CD4-positive, CD25-positive, alpha-beta regulatory T cell (primary cell): Measurements from ENCODE around the gene KSR2. TPM values are rescaled to one million over a fixed set of nuclear protein-coding genes. Genes with fewer than 3 reads are reported as not detected.
"Not testable (repeated sequence)": the region's sequence is repeated elsewhere in the genome, so short reads cannot be mapped to it uniquely, and the experiment has no call there.

Source experiments
- ATAC-seq, 2 donors: fragments of 150-1000 bp; cut with Tn5 transposase; one replicate each; pipeline ENCODE4 v1.10.0; 2021; ENCODE audit warnings: low read depth in 2 of 2, moderate number of reproducible peaks in 2 of 2, moderate library complexity in 1 of 2
- DNase-seq, 3 donors: peaks; one replicate each; pipeline versions ENCODE4 v3.0.0 to v3.0.0-alpha.2; 2012 to 2022; ENCODE audit warnings: mixed read lengths in 1 of 3
- H3K27ac ChIP-seq: one replicate; pipeline ENCODE4 v1.7.0; 2013; ENCODE audit warnings: mild to moderate bottlenecking, low read length; ENCODE audit not compliant: insufficient read depth, poor library complexity, severe bottlenecking
- H3K27me3 ChIP-seq: one replicate; pipeline ENCODE4 v1.7.0; 2013; ENCODE audit warnings: low read length; ENCODE audit not compliant: control insufficient read depth, insufficient read depth
- H3K36me3 ChIP-seq: one replicate; pipeline ENCODE4 v1.7.0; 2013; ENCODE audit warnings: mild to moderate bottlenecking, low read length, moderate library complexity; ENCODE audit not compliant: control insufficient read depth, insufficient read depth
- H3K4me1 ChIP-seq: 2 replicates; pipeline ENCODE4 v1.7.0; 2013; ENCODE audit warnings: mild to moderate bottlenecking, low read length; ENCODE audit not compliant: insufficient read depth, control insufficient read depth, poor library complexity, severe bottlenecking
- H3K4me3 ChIP-seq: one replicate; pipeline ENCODE4 v1.7.0; 2013; ENCODE audit warnings: low read depth, mild to moderate bottlenecking, low read length, moderate library complexity
- H3K9me3 ChIP-seq, 2 experiments: 1 replicate in 1 of 2; 2 replicates in 1 of 2; pipeline ENCODE4 v1.7.0; 2013; ENCODE audit warnings: low read length in 2 of 2, mild to moderate bottlenecking in 1 of 2, moderate library complexity in 1 of 2; ENCODE audit not compliant: control insufficient read depth in 2 of 2
- H3K27ac Mint-ChIP-seq, 3 donors: one replicate each; pipeline ENCODE4 v1.8.0; 2020 to 2022; ENCODE audit warnings: mild to moderate bottlenecking in 3 of 3, mixed read lengths in 3 of 3, moderate library complexity in 2 of 3
- H3K27me3 Mint-ChIP-seq: one replicate; pipeline ENCODE4 v1.8.0; 2022; ENCODE audit warnings: mild to moderate bottlenecking, mixed read lengths
- H3K36me3 Mint-ChIP-seq: one replicate; pipeline ENCODE4 v1.8.0; 2020; ENCODE audit warnings: mixed read lengths
- H3K4me1 Mint-ChIP-seq, 4 donors: one replicate each; pipeline ENCODE4 v1.8.0; 2020 to 2022; ENCODE audit warnings: mixed read lengths in 4 of 4, mild to moderate bottlenecking in 1 of 4
- H3K4me3 Mint-ChIP-seq, 4 donors: one replicate each; pipeline ENCODE4 v1.8.0; 2020 to 2022; ENCODE audit warnings: mild to moderate bottlenecking in 4 of 4, mixed read lengths in 4 of 4, moderate library complexity in 3 of 4
- H3K9me3 Mint-ChIP-seq, 7 donors: one replicate each; pipeline ENCODE4 v1.8.0; 2020 to 2022; ENCODE audit warnings: mixed read lengths in 7 of 7, mild to moderate bottlenecking in 3 of 7, moderate library complexity in 2 of 7
- polyA plus RNA-seq, 4 donors: library from polyadenylated mRNA; unstranded; fragments of 300-500 nt; fragmentation: Illumina TruSeq; gene quantifications; one replicate each; pipeline ENCODE4 v1.2.3, GENCODE V29; 2021
- total RNA-seq: library from RNA; stranded (reverse); gene quantifications from one replicate; pipeline ENCODE4 v1.2.3, GENCODE V29; 2022

KSR2 gene
- total and polyA plus RNA-seq, 5 donors from 2014 or later, result 0.20 TPM; not detected in 4

- ATAC-seq, result no peak
- no peaks in the 10 kb centered on the region for H3K36me3 Mint-ChIP-seq
- peaks cover 0 to 4% (median 0%) of the 10 kb centered on the region in 7 donors for H3K9me3 Mint-ChIP-seq
Observed at GRCh38 chr12:117742721-117743120, 226.1 kb downstream of the KSR2 start.

GRCh38 chr12:117738233-117738632 lies 230.6 kb downstream of the KSR2 start:
- Mint-ChIP-seq H3K36me3 (no peaks in the 10 kb centered on the region), H3K27ac (no peak overlapping the region), H3K4me1 (no peaks in the 10 kb centered on the region), H3K27me3 (no peaks in the 10 kb centered on the region), H3K4me3 (no peak overlapping the region), H3K9me3 (peaks cover 0 to 3% (median 0%) of the 10 kb centered on the region in 7 donors)
- H3K27me3 ChIP-seq, result no peaks in the 10 kb centered on the region
- H3K27ac ChIP-seq, result no peak overlapping the region
- ATAC-seq (no peak), DNase-seq (no peak)
- no peaks in the 10 kb centered on the region for H3K9me3 ChIP-seq
- H3K4me3 ChIP-seq, result no peak overlapping the region
- H3K4me1 ChIP-seq, result no peaks in the 10 kb centered on the region
- H3K36me3 ChIP-seq, result no peaks in the 10 kb centered on the region

More at GRCh38 chr12:117742721-117743120, 226.1 kb downstream of the KSR2 start:
- no peaks in the 10 kb centered on the region for H3K36me3 ChIP-seq
- H3K4me3 ChIP-seq, result no peak overlapping the region
- H3K27me3 ChIP-seq, result no peaks in the 10 kb centered on the region
- Mint-ChIP-seq H3K27ac (no peak overlapping the region), H3K4me1 (no peaks in the 10 kb centered on the region), H3K4me3 (no peak overlapping the region), H3K27me3 (no peaks in the 10 kb centered on the region)
- no peaks in the 10 kb centered on the region for H3K9me3 ChIP-seq
- no peak for DNase-seq
- no peaks in the 10 kb centered on the region for H3K4me1 ChIP-seq
- no peak overlapping the region for H3K27ac ChIP-seq

GRCh38 chr12:117733549-117733805 lies 235.3 kb downstream of the KSR2 start:
- Histone ChIP-seq H3K4me3 (no peak overlapping the region), H3K4me1 (no peaks in the 10 kb centered on the region), H3K36me3 (no peaks in the 10 kb centered on the region), H3K27me3 (no peaks in the 10 kb centered on the region), H3K9me3 (no peaks in the 10 kb centered on the region), H3K27ac (no peak overlapping the region)
- DNase-seq (no peak), ATAC-seq (no peak)
- H3K4me1 Mint-ChIP-seq, result no peaks in the 10 kb centered on the region
- no peak overlapping the region for H3K27ac Mint-ChIP-seq
- H3K4me3 Mint-ChIP-seq, result no peak overlapping the region
- peaks cover 0 to 5% (median 0%) of the 10 kb centered on the region in 7 donors for H3K9me3 Mint-ChIP-seq
- no peaks in the 10 kb centered on the region for H3K36me3 Mint-ChIP-seq
- H3K27me3 Mint-ChIP-seq, result no peaks in the 10 kb centered on the region

GRCh38 chr12:117732761-117733548 lies 235.8 kb downstream of the KSR2 start:
- H3K36me3 ChIP-seq, result no peaks in the 10 kb centered on the region
- DNase-seq (no peak), ATAC-seq (no peak)
- Mint-ChIP-seq H3K36me3 (no peaks in the 10 kb centered on the region), H3K9me3 (peaks cover 0 to 5% (median 0%) of the 10 kb centered on the region in 7 donors), H3K27ac (no peak overlapping the region), H3K4me3 (no peak overlapping the region), H3K4me1 (no peaks in the 10 kb centered on the region), H3K27me3 (no peaks in the 10 kb centered on the region)
- no peaks in the 10 kb centered on the region for H3K27me3 ChIP-seq
- H3K4me1 ChIP-seq, result no peaks in the 10 kb centered on the region
- no peaks in the 10 kb centered on the region for H3K9me3 ChIP-seq
- H3K27ac ChIP-seq, result no peak overlapping the region
- no peak overlapping the region for H3K4me3 ChIP-seq

GRCh38 chr12:117731131-117731530 lies 237.7 kb downstream of the KSR2 start:
- H3K4me3 ChIP-seq, H3K4me3 Mint-ChIP-seq, H3K4me1 Mint-ChIP-seq, H3K4me1 ChIP-seq, H3K9me3 ChIP-seq, H3K27ac Mint-ChIP-seq, DNase-seq, H3K36me3 Mint-ChIP-seq, ATAC-seq, H3K27me3 Mint-ChIP-seq, H3K27ac ChIP-seq, H3K27me3 ChIP-seq, H3K36me3 ChIP-seq, H3K9me3 Mint-ChIP-seq: not testable (repeated sequence)

GRCh38 chr12:117727301-117727700 lies 241.5 kb downstream of the KSR2 start:
- no peak overlapping the region for H3K27ac Mint-ChIP-seq
- peaks cover 0 to 2% (median 0%) of the 10 kb centered on the region in 7 donors for H3K9me3 Mint-ChIP-seq
- no peak for ATAC-seq

GRCh38 chr12:117724543-117724942 lies 244.2 kb downstream of the KSR2 start:
- Mint-ChIP-seq H3K36me3 (no peaks in the 10 kb centered on the region), H3K4me3 (no peak overlapping the region), H3K27ac (peak overlapping the region in 1 of 3 donors; percentile 43), H3K4me1 (no peaks in the 10 kb centered on the region), H3K9me3 (peaks cover 0 to 2% (median 0%) of the 10 kb centered on the region in 7 donors), H3K27me3 (no peaks in the 10 kb centered on the region)
- no peak overlapping the region for H3K27ac ChIP-seq
- H3K4me1 ChIP-seq, result no peaks in the 10 kb centered on the region
- DNase-seq (no peak), ATAC-seq (no peak)
- H3K36me3 ChIP-seq, result no peaks in the 10 kb centered on the region
- no peaks in the 10 kb centered on the region for H3K27me3 ChIP-seq
- no peak overlapping the region for H3K4me3 ChIP-seq
- no peaks in the 10 kb centered on the region for H3K9me3 ChIP-seq

More at GRCh38 chr12:117727301-117727700, 241.5 kb downstream of the KSR2 start:
- Mint-ChIP-seq H3K36me3 (no peaks in the 10 kb centered on the region), H3K4me1 (no peaks in the 10 kb centered on the region), H3K27me3 (no peaks in the 10 kb centered on the region), H3K4me3 (no peak overlapping the region)
- Histone ChIP-seq H3K27me3 (no peaks in the 10 kb centered on the region), H3K36me3 (no peaks in the 10 kb centered on the region), H3K4me1 (no peaks in the 10 kb centered on the region), H3K9me3 (no peaks in the 10 kb centered on the region), H3K4me3 (no peak overlapping the region), H3K27ac (no peak overlapping the region)
- DNase-seq, result no peak

GRCh38 chr12:117718559-117718958 lies 250.2 kb downstream of the KSR2 start:
- H3K4me1 Mint-ChIP-seq, result no peaks in the 10 kb centered on the region
- no peak overlapping the region for H3K4me3 Mint-ChIP-seq
- no peak overlapping the region for H3K27ac Mint-ChIP-seq
- H3K9me3 ChIP-seq, result no peaks in the 10 kb centered on the region
- H3K36me3 ChIP-seq, result no peaks in the 10 kb centered on the region
- H3K27me3 ChIP-seq, result no peaks in the 10 kb centered on the region
- H3K9me3 Mint-ChIP-seq, result peaks cover 0 to 5% (median 0%) of the 10 kb centered on the region in 7 donors
- H3K36me3 Mint-ChIP-seq, result no peaks in the 10 kb centered on the region
- no peaks in the 10 kb centered on the region for H3K27me3 Mint-ChIP-seq
- no peak overlapping the region for H3K4me3 ChIP-seq
- DNase-seq (no peak), ATAC-seq (no peak)
- H3K27ac ChIP-seq, result no peak overlapping the region
- H3K4me1 ChIP-seq, result no peaks in the 10 kb centered on the region
